B cell (primary cell): ENCODE results near the gene GRK3. TPM values are rescaled to one million over a fixed set of nuclear protein-coding genes. Genes with fewer than 3 reads are reported as not detected.

ENCODE experiments used
- ATAC-seq: fragments of 200-7000 bp; cut with Tn5 transposase; one replicate; pipeline ENCODE4 v1.10.0; 2021; ENCODE audit warnings: low read depth, mild to moderate bottlenecking, moderate number of reproducible peaks, moderate library complexity
- CTCF ChIA-PET: fragments of 350-600 bp; sonication (Branson Sonifier 250); formaldehyde crosslinking; loops from one replicate; lab custom pipeline; 2021; ENCODE audit warnings: antibody characterized with exemption, inconsistent platforms; lab: Charles Lee
- POLR2A ChIA-PET: fragments of 350-600 bp; sonication (Branson Sonifier 250); formaldehyde crosslinking; loops from one replicate; lab custom pipeline; 2021; ENCODE audit warnings: antibody characterized with exemption; lab: Charles Lee
- DNase-seq: peaks from one replicate; pipeline ENCODE4 v3.0.0; 2013
- H2AFZ ChIP-seq: 2 replicates; pipeline ENCODE4 v1.6.1; 2012; ENCODE audit warnings: mild to moderate bottlenecking, low read depth, low read length; ENCODE audit not compliant: insufficient read depth, poor library complexity, severe bottlenecking
- H3K27ac ChIP-seq, 2 donors: 1 replicate in 1 of 2; 2 replicates in 1 of 2; pipeline ENCODE4 v1.5.1; 2012 to 2013; ENCODE audit warnings: low read length in 2 of 2, mild to moderate bottlenecking in 2 of 2, moderate library complexity in 1 of 2
- H3K27me3 ChIP-seq, 4 experiments: fragments of 200-600 bp in 1 of 4; sonication (generic) in 1 of 4; replicated peaks in 1 of 4; 1 replicate in 2 of 4; 2 replicates in 2 of 4; pipeline versions ENCODE4 v1.6.1 to v1.7.0; 2013 to 2016; ENCODE audit warnings: low read length in 3 of 4, mild to moderate bottlenecking in 2 of 4, mixed read lengths in 1 of 4, moderate library complexity in 1 of 4; ENCODE audit not compliant: insufficient read depth in 4 of 4, control insufficient read depth in 3 of 4; ENCODE audit errors: control extremely low read depth in 1 of 4
- H3K36me3 ChIP-seq, 2 experiments: replicated peaks in 1 of 2; 1 replicate in 1 of 2; 2 replicates in 1 of 2; pipeline versions ENCODE4 v1.6.1 to v1.7.1; 2013; ENCODE audit warnings: low read length in 1 of 2; ENCODE audit not compliant: insufficient read depth in 2 of 2, control insufficient read depth in 1 of 2; ENCODE audit errors: control extremely low read depth in 1 of 2, extremely low read depth in 1 of 2
- H3K4me1 ChIP-seq, 2 donors: fragments of 200-600 bp in 1 of 2; sonication (generic) in 1 of 2; 1 replicate in 1 of 2; 2 replicates in 1 of 2; pipeline versions ENCODE4 v1.5.1 to v1.6.1; 2013 to 2017; ENCODE audit warnings: low read length in 2 of 2; ENCODE audit not compliant: control insufficient read depth in 2 of 2, insufficient read depth in 2 of 2
- H3K4me2 ChIP-seq: replicated peaks from 2 replicates; pipeline ENCODE3; 2012; ENCODE audit warnings: mild to moderate bottlenecking, low read depth, low read length; ENCODE audit not compliant: poor library complexity, severe bottlenecking
- H3K4me3 ChIP-seq, 5 experiments: fragments of 200-600 bp in 1 of 5; sonication (generic) in 1 of 5; 1 replicate in 3 of 5; 2 replicates in 2 of 5; pipeline versions ENCODE4 v1.5.1 to v1.7.0; 2011 to 2016; ENCODE audit warnings: low read length in 4 of 5, mild to moderate bottlenecking in 4 of 5, low read depth in 2 of 5, control low read depth in 1 of 5, moderate library complexity in 1 of 5; ENCODE audit not compliant: insufficient read depth in 1 of 5; ENCODE audit errors: control extremely low read depth in 1 of 5, extremely low read depth in 1 of 5
- H3K79me2 ChIP-seq: fragments of 200-600 bp; sonication (generic); one replicate; pipeline ENCODE4 v1.6.0; 2016; ENCODE audit warnings: low read length; ENCODE audit not compliant: control insufficient read depth, insufficient read depth
- H3K9ac ChIP-seq: fragments of 200-600 bp; sonication (generic); 2 replicates; pipeline ENCODE4 v1.6.1; 2017; ENCODE audit warnings: mild to moderate bottlenecking, low read length, moderate library complexity
- H3K9me3 ChIP-seq, 3 donors: one replicate each; pipeline versions ENCODE4 v1.6.1 to v1.7.1; 2013; ENCODE audit warnings: low read length in 2 of 3; ENCODE audit not compliant: control insufficient read depth in 2 of 3, insufficient read depth in 1 of 3; ENCODE audit errors: control extremely low read depth in 1 of 3
- H4K20me1 ChIP-seq: 2 replicates; pipeline ENCODE4 v1.6.0; 2012; ENCODE audit warnings: mild to moderate bottlenecking, low read length; ENCODE audit not compliant: insufficient read depth, control insufficient read depth, poor library complexity, severe bottlenecking
- H3K27ac Mint-ChIP-seq: one replicate; pipeline ENCODE4 v1.8.0; 2021; ENCODE audit warnings: mixed read lengths
- H3K27me3 Mint-ChIP-seq: one replicate; pipeline ENCODE4 v1.8.0; 2021; ENCODE audit warnings: mixed read lengths
- H3K4me1 Mint-ChIP-seq: one replicate; pipeline ENCODE4 v1.8.0; 2021; ENCODE audit warnings: mixed read lengths
- H3K4me3 Mint-ChIP-seq: one replicate; pipeline ENCODE4 v1.8.0; 2021; ENCODE audit warnings: mixed read lengths
- H3K9me3 Mint-ChIP-seq: one replicate; pipeline ENCODE4 v1.8.0; 2022; ENCODE audit warnings: mixed read lengths; ENCODE audit not compliant: insufficient read depth
- CTCF ChIP-seq: fragments of 200-600 bp; IDR thresholded peaks from one replicate; pipeline ENCODE4 v1.8.0; 2022; ENCODE audit warnings: antibody characterized with exemption, mild to moderate bottlenecking
- EZH2 ChIP-seq: IDR thresholded peaks from 2 replicates; pipeline ENCODE4 v1.6.1; 2012; ENCODE audit warnings: borderline replicate concordance, low read depth, mild to moderate bottlenecking, moderate library complexity, low read length; ENCODE audit not compliant: insufficient read depth, poor library complexity, severe bottlenecking
- WGBS: methylation state at CpG from one replicate; pipeline ENCODE4 v1.1.5; 2013; ENCODE audit warnings: missing lambda C conversion rate; ENCODE audit not compliant: insufficient coverage; 5-methylcytosine and 5-hydroxymethylcytosine counted together
- intact Hi-C: fragments of 100-400 bp; cut with micrococcal nuclease; formaldehyde crosslinking; loops from one replicate; pipeline ENCODE4 v1.10.0; 2022
- polyA plus RNA-seq: library from polyadenylated mRNA; depleted of rRNA; stranded (reverse); fragments of >200 nt; gene quantifications from 2 replicates; pipeline ENCODE4 v1.2.3, GENCODE V29; 2012
- total RNA-seq, 2 donors: library from RNA; stranded (reverse); fragments of 120-200 nt in 1 of 2; gene quantifications; 1 replicate in 1 of 2; 2 replicates in 1 of 2; pipeline versions ENCODE4 v1.2.3 to v1.2.4, GENCODE V29; 2013 to 2022

Gene GRK3
- total and polyA plus RNA-seq, 2 donors (not counting 1 experiment from before 2014, with no cell fraction given), result 17.6 to 61.0 TPM

GRCh38 chr22:25742918-25743708, 178.6 kb downstream of the GRK3 start:
- no peaks in the 10 kb centered on the region for H3K4me1 Mint-ChIP-seq
- ChIA-PET CTCF (no interaction called here), POLR2A (no interaction called here)
- intact Hi-C loops, result no loop called here
- Histone ChIP-seq H3K9ac (no peak overlapping the region), H3K4me3 (no peak overlapping the region), H3K27ac (no peak overlapping the region), H3K4me1 (no peaks in the 10 kb centered on the region), H3K4me2 (no peak overlapping the region), H3K9me3 (no peaks in the 10 kb centered on the region), H3K27me3 (peaks cover 0 to 1% (median 0%) of the 10 kb centered on the region in 4 experiments), H2AFZ (no peak overlapping the region), H3K36me3 (no peaks in the 10 kb centered on the region), H4K20me1 (no peaks in the 10 kb centered on the region), H3K79me2 (no peaks in the 10 kb centered on the region)
- DNase-seq (no peak), ATAC-seq (no peak)
- H3K27me3 Mint-ChIP-seq, result peaks cover 25% of the 10 kb centered on the region
- H3K4me3 Mint-ChIP-seq, result no peak overlapping the region
- H3K27ac Mint-ChIP-seq, result no peak overlapping the region
- WGBS, result 93% methylated on average over 6 of the region's 6 CpGs
- TF ChIP-seq EZH2 (no peak), CTCF (no peak)
- H3K9me3 Mint-ChIP-seq, result no peaks in the 10 kb centered on the region

- no CpG with 5 or more reads among the region's 4 CpGs for WGBS
- H3K79me2 ChIP-seq, result no peaks in the 10 kb centered on the region
Observed at GRCh38 chr22:25744694-25745093, 180.2 kb downstream of the GRK3 start.

More at GRCh38 chr22:25744694-25745093, 180.2 kb downstream of the GRK3 start:
- ChIA-PET CTCF (interaction anchor here (1.2 kb wide), 1 partner anchor 10 kb away, joined by 3 read pairs; no protein-coding TSS in a partner anchor), POLR2A (no interaction called here)
- Mint-ChIP-seq H3K4me3 (no peak overlapping the region), H3K27me3 (peaks cover 16% of the 10 kb centered on the region), H3K9me3 (no peaks in the 10 kb centered on the region), H3K27ac (no peak overlapping the region), H3K4me1 (no peaks in the 10 kb centered on the region)
- ATAC-seq (no peak), DNase-seq (no peak)
- Histone ChIP-seq H3K27me3 (no peaks in the 10 kb centered on the region), H3K4me2 (no peak overlapping the region), H3K4me1 (no peaks in the 10 kb centered on the region), H3K4me3 (no peak overlapping the region), H4K20me1 (no peaks in the 10 kb centered on the region), H3K27ac (no peak overlapping the region), H3K9ac (no peak overlapping the region), H3K9me3 (no peaks in the 10 kb centered on the region), H2AFZ (no peak overlapping the region), H3K36me3 (no peaks in the 10 kb centered on the region)
- TF ChIP-seq CTCF (no peak), EZH2 (no peak)
- intact Hi-C loops, result no loop called here
